ENCODE measurements around the gene TFB1M. TPM values are rescaled to one million over a fixed set of nuclear protein-coding genes. Genes with fewer than 3 reads are reported as not detected.

TFB1M gene
- total RNA-seq, 2 experiments from 2014 or later: 7.2 to 9.2 TPM

DNA sequence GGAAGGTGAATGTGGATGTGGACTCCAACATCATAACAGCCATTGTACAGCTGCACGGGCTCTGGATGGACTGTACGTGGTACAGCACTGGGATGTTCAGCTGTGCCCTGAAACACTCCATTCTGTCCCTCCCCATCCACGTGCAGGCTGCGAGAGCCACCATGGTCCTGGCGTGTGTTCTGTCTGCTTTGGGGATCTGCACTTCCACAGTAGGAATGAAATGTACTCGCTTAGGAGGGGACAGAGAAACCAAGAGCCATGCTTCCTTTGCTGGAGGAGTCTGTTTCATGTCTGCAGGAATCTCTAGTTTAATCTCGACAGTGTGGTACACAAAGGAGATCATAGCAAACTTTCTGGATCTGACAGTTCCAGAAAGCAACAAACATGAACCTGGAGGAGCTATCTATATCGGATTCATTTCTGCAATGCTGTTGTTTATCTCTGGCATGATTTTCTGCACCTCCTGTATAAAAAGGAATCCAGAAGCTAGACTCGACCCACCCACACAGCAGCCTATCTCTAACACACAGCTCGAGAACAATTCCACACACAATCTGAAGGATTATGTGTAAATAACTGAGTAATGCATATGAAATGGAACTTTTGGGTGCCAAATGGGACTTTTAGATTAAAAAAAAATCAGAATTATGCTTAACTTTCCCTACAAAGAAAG lies 38.3 kb downstream of the TFB1M start:
- intact Hi-C loops (cut with DNase I, micrococcal nuclease): no loop called here
- no peaks in the 10 kb centered on the region for H3K27me3 Mint-ChIP-seq
- DNase-seq (no peak), ATAC-seq (ENCODE audit: poor library complexity) (no peak)
- peaks cover 19% of the 10 kb centered on the region for H3K4me1 Mint-ChIP-seq (ENCODE audit: low read depth)
- Histone ChIP-seq H3K9me3 (ENCODE audit: control insufficient read depth in 1 of 2, insufficient read depth in 1 of 2, low read length in 2 of 2) (no peaks in the 10 kb centered on the region), H3K36me3 (ENCODE audit: insufficient read depth, low read length) (peaks cover 38% of the 10 kb centered on the region), H3K27me3 (ENCODE audit: control insufficient read depth in 1 of 2, insufficient read depth in 2 of 2, low read length in 2 of 2) (no peaks in the 10 kb centered on the region), H3K4me3 (ENCODE audit: low read length) (no peak overlapping the region), H3K27ac (ENCODE audit: low read depth in 1 of 2, low read length in 2 of 2) (no peak overlapping the region), H3K4me1 (ENCODE audit: insufficient read depth, low read length) (no peaks in the 10 kb centered on the region)
- no peak overlapping the region for H3K27ac Mint-ChIP-seq
- peaks cover 73% of the 10 kb centered on the region for H3K36me3 Mint-ChIP-seq (ENCODE audit: low read depth)
- TF ChIP-seq CTCF (IDR thresholded peaks at IDR 0.05): no peak
- no peaks in the 10 kb centered on the region for H3K9me3 Mint-ChIP-seq
- CTCF ChIA-PET: no interaction called here
- POLR2A ChIA-PET: no interaction called here
- H3K4me3 Mint-ChIP-seq: no peak overlapping the region

DNA sequence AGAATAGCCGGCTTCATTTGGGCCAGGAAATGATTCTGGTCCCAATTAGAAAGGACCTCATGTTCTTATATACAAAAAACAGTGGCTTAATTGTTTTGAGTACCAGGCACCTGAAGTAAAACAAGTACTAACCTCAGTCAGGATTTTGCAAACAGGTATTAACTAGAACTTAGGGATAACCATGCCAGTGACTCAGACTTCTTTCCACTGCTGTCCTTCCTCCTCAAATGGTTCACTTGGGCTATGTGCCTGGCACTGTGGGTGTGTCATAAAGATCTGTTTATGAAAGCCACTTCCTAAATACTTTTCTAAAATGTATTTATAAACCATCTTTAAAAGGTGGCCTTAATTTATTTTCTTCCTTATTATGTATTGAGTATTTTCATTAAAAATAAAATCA lies 39.8 kb downstream of the TFB1M start:
- CTCF ChIA-PET: no interaction called here
- H3K36me3 ChIP-seq (ENCODE audit: insufficient read depth, low read length): peaks cover 28% of the 10 kb centered on the region
- H3K27ac ChIP-seq (ENCODE audit: low read depth in 1 of 2, low read length in 2 of 2): no peak overlapping the region
- no peaks in the 10 kb centered on the region for H3K9me3 ChIP-seq (ENCODE audit: control insufficient read depth in 1 of 2, insufficient read depth in 1 of 2, low read length in 2 of 2)
- no peaks in the 10 kb centered on the region for H3K27me3 Mint-ChIP-seq
- H3K9me3 Mint-ChIP-seq: no peaks in the 10 kb centered on the region
- ATAC-seq (ENCODE audit: poor library complexity): no peak
- no peak for DNase-seq
- POLR2A ChIA-PET: no interaction called here
- peaks cover 65% of the 10 kb centered on the region for H3K36me3 Mint-ChIP-seq (ENCODE audit: low read depth)
- H3K4me3 Mint-ChIP-seq: no peak overlapping the region
- H3K4me1 ChIP-seq (ENCODE audit: insufficient read depth, low read length): no peaks in the 10 kb centered on the region
- no peak overlapping the region for H3K27ac Mint-ChIP-seq
- H3K4me3 ChIP-seq (ENCODE audit: low read length): no peak overlapping the region
- TF ChIP-seq CTCF (IDR thresholded peaks at IDR 0.05): no peak
- intact Hi-C loops (cut with DNase I, micrococcal nuclease): no loop called here
- no peaks in the 10 kb centered on the region for H3K27me3 ChIP-seq (ENCODE audit: control insufficient read depth in 1 of 2, insufficient read depth in 2 of 2, low read length in 2 of 2)
- H3K4me1 Mint-ChIP-seq (ENCODE audit: low read depth): peaks cover 18% of the 10 kb centered on the region

DNA sequence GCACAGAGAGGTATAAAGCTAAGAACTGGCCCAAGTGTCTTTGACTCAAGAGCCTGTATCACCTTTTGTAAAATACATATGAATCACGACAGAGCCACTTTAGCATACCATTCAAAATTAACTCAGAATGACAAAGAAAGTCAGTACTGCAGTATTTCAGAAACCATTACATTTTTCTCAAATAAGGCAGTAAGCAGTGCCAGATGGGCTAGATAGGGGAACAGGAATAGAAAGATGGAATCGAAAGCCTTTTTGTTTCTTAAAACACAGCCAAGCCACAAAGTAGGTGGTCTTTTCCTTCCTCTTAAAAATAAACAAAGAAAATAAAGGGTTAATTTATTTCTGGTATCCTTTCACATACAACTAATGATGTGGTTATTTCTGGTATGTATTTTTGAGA lies 40.2 kb downstream of the TFB1M start:
- peaks cover 65% of the 10 kb centered on the region for H3K36me3 Mint-ChIP-seq (ENCODE audit: low read depth)
- Histone ChIP-seq H3K36me3 (ENCODE audit: insufficient read depth, low read length) (peaks cover 28% of the 10 kb centered on the region), H3K9me3 (ENCODE audit: control insufficient read depth in 1 of 2, insufficient read depth in 1 of 2, low read length in 2 of 2) (no peaks in the 10 kb centered on the region), H3K4me3 (ENCODE audit: low read length) (no peak overlapping the region), H3K27me3 (ENCODE audit: control insufficient read depth in 1 of 2, insufficient read depth in 2 of 2, low read length in 2 of 2) (no peaks in the 10 kb centered on the region), H3K27ac (ENCODE audit: low read depth in 1 of 2, low read length in 2 of 2) (no peak overlapping the region), H3K4me1 (ENCODE audit: insufficient read depth, low read length) (no peaks in the 10 kb centered on the region)
- H3K9me3 Mint-ChIP-seq: no peaks in the 10 kb centered on the region
- ATAC-seq (ENCODE audit: poor library complexity) (no peak), DNase-seq (no peak)
- H3K4me1 Mint-ChIP-seq (ENCODE audit: low read depth): peaks cover 14% of the 10 kb centered on the region
- no peak for TF ChIP-seq CTCF (IDR thresholded peaks at IDR 0.05)
- ChIA-PET POLR2A (no interaction called here), CTCF (no interaction called here)
- H3K27ac Mint-ChIP-seq: no peak overlapping the region
- intact Hi-C loops (cut with DNase I, micrococcal nuclease): no loop called here
- no peaks in the 10 kb centered on the region for H3K27me3 Mint-ChIP-seq
- no peak overlapping the region for H3K4me3 Mint-ChIP-seq

All from CD4-positive, alpha-beta T cell (primary cell).